HEK293 (cell line): ENCODE data around the gene FEM1A.

Source experiments
- ATF2 ChIP-seq: fragments of 450-650 bp; formaldehyde crosslinking; IDR thresholded peaks from 2 replicates; pipeline ENCODE4 v1.5.1; 2016; ENCODE audit warnings: missing biosample characterization, missing genetic modification characterization, low read depth
- CTCF ChIP-seq: fragments of 450-650 bp; formaldehyde crosslinking; IDR thresholded peaks from 2 replicates; pipeline ENCODE4 v1.5.1; 2016; ENCODE audit warnings: missing biosample characterization, missing genetic modification characterization
- EGR2 ChIP-seq: fragments of 450-650 bp; formaldehyde crosslinking; IDR thresholded peaks from 2 replicates; pipeline ENCODE4 v1.5.1; 2016; ENCODE audit warnings: low read depth, missing biosample characterization, missing genetic modification characterization
- HIC1 ChIP-seq: fragments of 450-650 bp; formaldehyde crosslinking; IDR thresholded peaks from 2 replicates; pipeline ENCODE4 v1.5.1; 2016; ENCODE audit warnings: missing biosample characterization, missing genetic modification characterization
- MYNN ChIP-seq: fragments of 450-650 bp; formaldehyde crosslinking; IDR thresholded peaks from 2 replicates; pipeline ENCODE4 v1.5.1; 2016; ENCODE audit warnings: missing biosample characterization, missing genetic modification characterization, borderline replicate concordance
- PBX3 ChIP-seq: sonication (generic); formaldehyde crosslinking; IDR thresholded peaks from 2 replicates; pipeline ENCODE4 v1.8.1; 2022; ENCODE audit warnings: mild to moderate bottlenecking, moderate library complexity, missing genetic modification reagents
- PRDM10 ChIP-seq: fragments of 450-650 bp; formaldehyde crosslinking; IDR thresholded peaks from 2 replicates; pipeline ENCODE4 v1.5.1; 2016; ENCODE audit warnings: missing biosample characterization, missing genetic modification characterization
- TRIM28 ChIP-seq: IDR thresholded peaks from 2 replicates; pipeline ENCODE4 v1.6.1; 2011; ENCODE audit warnings: low read length, control low read depth, borderline replicate concordance
- ZBTB21 ChIP-seq: fragments of 450-650 bp; formaldehyde crosslinking; IDR thresholded peaks from 2 replicates; pipeline ENCODE4 v1.5.1; 2017; ENCODE audit warnings: missing biosample characterization, missing genetic modification characterization
- ZBTB44 ChIP-seq: fragments of 450-650 bp; IDR thresholded peaks from 2 replicates; pipeline ENCODE4 v1.5.1; 2018; ENCODE audit warnings: missing biosample characterization, mild to moderate bottlenecking, missing genetic modification characterization
- ZNF10 ChIP-seq: fragments of 450-650 bp; formaldehyde crosslinking; IDR thresholded peaks from 2 replicates; pipeline ENCODE4 v1.5.1; 2017; ENCODE audit warnings: missing biosample characterization, missing genetic modification characterization
- ZNF133 ChIP-seq: fragments of 450-650 bp; formaldehyde crosslinking; IDR thresholded peaks from 2 replicates; pipeline ENCODE4 v1.5.1; 2016; ENCODE audit warnings: missing biosample characterization, missing genetic modification characterization
- ZNF169 ChIP-seq: fragments of 450-650 bp; formaldehyde crosslinking; IDR thresholded peaks from 2 replicates; pipeline ENCODE4 v1.5.1; 2016; ENCODE audit warnings: missing biosample characterization, missing genetic modification characterization
- ZNF19 ChIP-seq: fragments of 450-650 bp; formaldehyde crosslinking; IDR thresholded peaks from 2 replicates; pipeline ENCODE4; 2016; ENCODE audit warnings: missing biosample characterization, missing genetic modification characterization, low read depth
- ZNF23 ChIP-seq: fragments of 450-650 bp; formaldehyde crosslinking; IDR thresholded peaks from 2 replicates; pipeline ENCODE4 v1.5.1; 2016; ENCODE audit warnings: missing biosample characterization, missing genetic modification characterization, borderline replicate concordance
- ZNF362 ChIP-seq: fragments of 450-650 bp; formaldehyde crosslinking; IDR thresholded peaks from 2 replicates; pipeline ENCODE4 v1.5.1; 2016; ENCODE audit warnings: missing biosample characterization, missing genetic modification characterization
- ZNF416 ChIP-seq: fragments of 450-650 bp; formaldehyde crosslinking; IDR thresholded peaks from 2 replicates; pipeline ENCODE4 v1.5.1; 2016; ENCODE audit warnings: missing biosample characterization, missing genetic modification characterization
- ZNF654 ChIP-seq: fragments of 450-650 bp; formaldehyde crosslinking; IDR thresholded peaks from 2 replicates; pipeline ENCODE4 v1.5.1; 2016; ENCODE audit warnings: low read depth, missing biosample characterization, missing genetic modification characterization
- ZNF677 ChIP-seq: fragments of 450-650 bp; IDR thresholded peaks from 2 replicates; pipeline ENCODE4 v1.5.0; 2018; ENCODE audit warnings: missing biosample characterization, mild to moderate bottlenecking, missing genetic modification characterization, moderate library complexity
- ZNF843 ChIP-seq: fragments of 450-650 bp; formaldehyde crosslinking; IDR thresholded peaks from 2 replicates; pipeline ENCODE4 v1.5.1; 2016; ENCODE audit warnings: missing biosample characterization, missing genetic modification characterization
- ZSCAN5A ChIP-seq: fragments of 450-650 bp; formaldehyde crosslinking; IDR thresholded peaks from 2 replicates; pipeline ENCODE4 v1.5.1; 2016; ENCODE audit warnings: missing biosample characterization, missing genetic modification characterization
- ZXDB ChIP-seq: fragments of 450-650 bp; formaldehyde crosslinking; IDR thresholded peaks from 2 replicates; pipeline ENCODE4 v1.5.1; 2016; ENCODE audit warnings: missing biosample characterization, missing genetic modification characterization

Gene FEM1A

GRCh38 chr19:4791183-4792018 is at the start of gene FEM1A (continued):
- TF ChIP-seq TRIM28 (no peak), ZNF10 (tag by site-specific recombination) (0 out of 2 replicates have a peak, but pooled peaks have one; percentile 56), ZNF23 (no peak), ZSCAN5A (tag by site-specific recombination) (no peak), EGR2 (tag by site-specific recombination) (no peak), ZNF677 (tag by site-specific recombination) (no peak), ZNF843 (tag by site-specific recombination) (0 out of 2 replicates have a peak, but pooled peaks have one; percentile 25), ZNF19 (tag by site-specific recombination) (no peak), ZNF169 (no peak), ZBTB44 (tag by site-specific recombination) (no peak), ZNF416 (no peak), HIC1 (tag by site-specific recombination) (no peak), ZXDB (peak; percentile 100), CTCF (tag by site-specific recombination) (peak; percentile 92), ATF2 (tag by site-specific recombination) (peak; percentile 95), PBX3 (CRISPR knock-in tag) (peak; percentile 92), ZNF362 (tag by site-specific recombination) (no peak), ZNF133 (tag by site-specific recombination) (no peak), MYNN (tag by site-specific recombination) (no peak), ZBTB21 (tag by site-specific recombination) (peak; percentile 100), ZNF654 (tag by site-specific recombination) (peak; percentile 81), PRDM10 (peak; percentile 75)
